ENCODE data around the gene GRID1.
"Not testable (repeated sequence)": the region's sequence is repeated elsewhere in the genome, so short reads cannot be mapped to it uniquely, and the experiment has no call there.

GRID1 gene

GRCh38 chr10:86108696-86109095 lies 257.9 kb downstream of the GRID1 start:
- no peak for TF ChIP-seq ZBTB6 (tag by site-specific recombination; IDR thresholded peaks at IDR 0.05)
- Histone ChIP-seq H3K4me1 (ENCODE audit: control insufficient read depth, insufficient read depth, low read length) (no peaks in the 10 kb centered on the region), H3K27ac (ENCODE audit: extremely low read depth, low read depth, low read length) (no peak overlapping the region), H3K36me3 (ENCODE audit: control insufficient read depth in 2 of 2, insufficient read depth in 1 of 2, low read length in 2 of 2) (no peaks in the 10 kb centered on the region), H3K4me3 (ENCODE audit: low read depth, low read length) (no peak overlapping the region), H3K9me3 (ENCODE audit: control insufficient read depth, insufficient read depth, low read depth, low read length) (no peaks in the 10 kb centered on the region)
- CTCF ChIA-PET: no interaction called here
- POLR2A ChIA-PET: no interaction called here

DNA sequence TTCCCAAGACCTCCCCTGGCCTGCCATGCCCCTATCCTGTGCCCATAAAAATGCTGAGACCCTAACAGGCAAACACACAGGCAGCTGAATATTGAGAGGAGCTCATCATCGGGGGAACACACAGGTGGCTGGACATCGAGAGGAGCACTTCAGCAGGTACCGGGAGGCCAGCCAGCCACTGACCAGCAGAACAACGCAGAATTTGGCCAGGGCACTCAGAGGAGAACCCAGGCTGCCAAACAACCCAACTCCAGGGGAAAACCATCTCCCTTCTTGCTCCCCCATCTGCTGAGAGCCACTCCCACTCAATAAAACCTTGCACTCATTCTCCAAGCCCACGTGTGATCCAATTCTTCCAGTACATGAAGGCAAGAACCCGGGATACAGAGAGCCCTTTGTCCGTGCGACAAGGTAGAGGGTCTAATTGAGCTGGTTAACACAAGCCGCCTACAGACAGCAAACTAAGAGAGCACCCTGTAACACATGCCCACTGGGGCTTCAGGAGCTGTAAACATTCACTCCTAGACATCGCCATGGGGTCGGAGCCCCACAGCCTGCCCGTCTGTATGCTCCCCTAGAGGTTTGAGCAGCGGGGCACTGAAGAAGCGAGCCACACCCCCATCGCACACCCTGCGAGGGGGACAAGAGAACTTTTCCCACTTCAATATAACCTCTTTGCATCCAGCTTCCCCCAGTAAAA lies 258.8 kb downstream of the GRID1 start:
- POLR2A ChIA-PET; H3K27ac ChIP-seq (ENCODE audit: extremely low read depth, low read depth, low read length); H3K4me1 ChIP-seq (ENCODE audit: control insufficient read depth, insufficient read depth, low read length); H3K9me3 ChIP-seq (ENCODE audit: control insufficient read depth, insufficient read depth, low read depth, low read length); H3K36me3 ChIP-seq (ENCODE audit: control insufficient read depth in 2 of 2, insufficient read depth in 1 of 2, low read length in 2 of 2); H3K4me3 ChIP-seq (ENCODE audit: low read depth, low read length): not testable (repeated sequence)
- CTCF ChIA-PET: interaction anchor here (0.6 kb wide), 2 partner anchors 44 to 264 kb away, joined by 4 to 5 read pairs; no protein-coding TSS in a partner anchor

GRCh38 chr10:86107131-86107530 lies 259.5 kb downstream of the GRID1 start:
- H3K36me3 ChIP-seq (ENCODE audit: control insufficient read depth in 2 of 2, insufficient read depth in 1 of 2, low read length in 2 of 2): no peaks in the 10 kb centered on the region
- TF ChIP-seq PATZ1 (tag by site-specific recombination; IDR thresholded peaks at IDR 0.05) (no peak), ZNF266 (tag by site-specific recombination; IDR thresholded peaks at IDR 0.05; ENCODE audit: low read depth) (no peak), ZSCAN18 (tag by site-specific recombination; IDR thresholded peaks at IDR 0.05) (no peak), ZNF274 (IDR thresholded peaks at IDR 0.05; ENCODE audit: low read length) (no peak), ZNF274 (tag by site-specific recombination; IDR thresholded peaks at IDR 0.05; ENCODE audit: borderline replicate concordance) (no peak), ZNF658 (tag by site-specific recombination; IDR thresholded peaks at IDR 0.05) (no peak), ZIC2 (tag by site-specific recombination; IDR thresholded peaks at IDR 0.05) (no peak), REPIN1 (tag by site-specific recombination; IDR thresholded peaks at IDR 0.05; ENCODE audit: low read depth) (no peak), ZFHX2 (tag by site-specific recombination; conservative IDR thresholded peaks at IDR 0.05) (no peak), ZNF624 (tag by site-specific recombination; IDR thresholded peaks at IDR 0.05) (no peak), MYNN (tag by site-specific recombination; IDR thresholded peaks at IDR 0.05; ENCODE audit: borderline replicate concordance) (no peak), PRDM10 (tag by site-specific recombination; IDR thresholded peaks at IDR 0.05) (no peak), YY1 (tag by site-specific recombination; IDR thresholded peaks at IDR 0.05) (no peak), ZNF175 (tag by site-specific recombination; IDR thresholded peaks at IDR 0.05) (no peak), ZNF23 (tag by site-specific recombination; IDR thresholded peaks at IDR 0.05; ENCODE audit: borderline replicate concordance) (no peak), ZNF521 (tag by site-specific recombination; IDR thresholded peaks at IDR 0.05) (no peak)
- H3K4me3 ChIP-seq (ENCODE audit: low read depth, low read length): no peak overlapping the region
- H3K9me3 ChIP-seq (ENCODE audit: control insufficient read depth, insufficient read depth, low read depth, low read length): no peaks in the 10 kb centered on the region
- no peaks in the 10 kb centered on the region for H3K4me1 ChIP-seq (ENCODE audit: control insufficient read depth, insufficient read depth, low read length)
- POLR2A ChIA-PET: no interaction called here
- no peak overlapping the region for H3K27ac ChIP-seq (ENCODE audit: extremely low read depth, low read depth, low read length)
- CTCF ChIA-PET: no interaction called here
